ENCODE results near the gene KCNK6. TPM values are rescaled to one million over a fixed set of nuclear protein-coding genes. Genes with fewer than 3 reads are reported as not detected.

The KCNK6 gene
- total and polyA plus RNA-seq, 12 donors: 4.5 to 31.6 (median 10.8) TPM

DNA sequence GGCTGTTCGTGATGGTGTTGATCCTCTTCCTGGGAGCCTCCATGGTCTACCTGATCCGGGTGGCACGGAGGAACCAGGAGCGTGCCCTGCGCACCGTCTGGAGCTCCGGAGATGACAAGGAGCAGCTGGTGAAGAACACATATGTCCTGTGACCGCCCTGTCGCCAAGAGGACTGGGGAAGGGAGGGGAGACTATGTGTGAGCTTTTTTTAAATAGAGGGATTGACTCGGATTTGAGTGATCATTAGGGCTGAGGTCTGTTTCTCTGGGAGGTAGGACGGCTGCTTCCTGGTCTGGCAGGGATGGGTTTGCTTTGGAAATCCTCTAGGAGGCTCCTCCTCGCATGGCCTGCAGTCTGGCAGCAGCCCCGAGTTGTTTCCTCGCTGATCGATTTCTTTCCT lies 27.8 kb upstream of the KCNK6 start:
- no peak overlapping the region for H3K4me3 ChIP-seq
- intact Hi-C loops (cut with DNase I): no loop called here
- TF ChIP-seq, protein P1, sequence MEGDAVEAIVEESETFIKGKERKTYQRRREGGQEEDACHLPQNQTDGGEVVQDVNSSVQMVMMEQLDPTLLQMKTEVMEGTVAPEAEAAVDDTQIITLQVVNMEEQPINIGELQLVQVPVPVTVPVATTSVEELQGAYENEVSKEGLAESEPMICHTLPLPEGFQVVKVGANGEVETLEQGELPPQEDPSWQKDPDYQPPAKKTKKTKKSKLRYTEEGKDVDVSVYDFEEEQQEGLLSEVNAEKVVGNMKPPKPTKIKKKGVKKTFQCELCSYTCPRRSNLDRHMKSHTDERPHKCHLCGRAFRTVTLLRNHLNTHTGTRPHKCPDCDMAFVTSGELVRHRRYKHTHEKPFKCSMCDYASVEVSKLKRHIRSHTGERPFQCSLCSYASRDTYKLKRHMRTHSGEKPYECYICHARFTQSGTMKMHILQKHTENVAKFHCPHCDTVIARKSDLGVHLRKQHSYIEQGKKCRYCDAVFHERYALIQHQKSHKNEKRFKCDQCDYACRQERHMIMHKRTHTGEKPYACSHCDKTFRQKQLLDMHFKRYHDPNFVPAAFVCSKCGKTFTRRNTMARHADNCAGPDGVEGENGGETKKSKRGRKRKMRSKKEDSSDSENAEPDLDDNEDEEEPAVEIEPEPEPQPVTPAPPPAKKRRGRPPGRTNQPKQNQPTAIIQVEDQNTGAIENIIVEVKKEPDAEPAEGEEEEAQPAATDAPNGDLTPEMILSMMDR (IDR thresholded peaks at IDR 0.05): no peak
- ATAC-seq: no peak
- DNase-seq: no peak
- H3K27me3 ChIP-seq: no peaks in the 10 kb centered on the region
- no peak overlapping the region for H3K27ac ChIP-seq
- WGBS, 2 donors: 84 to 86% methylated on average over 15 of the region's 15 CpGs
- H3K36me3 ChIP-seq: peaks cover 0 to 29% (median 0%) of the 10 kb centered on the region in 9 donors
- H3K9me3 ChIP-seq: no peaks in the 10 kb centered on the region
- peaks cover 0 to 17% (median 0%) of the 10 kb centered on the region in 9 donors for H3K4me1 ChIP-seq

- TF ChIP-seq, protein P1 (IDR thresholded peaks at IDR 0.05): no peak
- 87 to 90% methylated on average over 9 of the region's 9 CpGs for WGBS, 2 donors
- Histone ChIP-seq H3K9me3 (no peaks in the 10 kb centered on the region), H3K4me1 (peaks cover 0 to 5% (median 0%) of the 10 kb centered on the region in 9 donors), H3K27ac (no peak overlapping the region), H3K27me3 (no peaks in the 10 kb centered on the region), H3K36me3 (peaks cover 0 to 29% (median 0%) of the 10 kb centered on the region in 9 donors), H3K4me3 (no peak overlapping the region)
- DNase-seq: no peak
- intact Hi-C loops (cut with DNase I): no loop called here
- no peak for ATAC-seq
Observed at GRCh38 chr19:38293281-38293680, 26.4 kb upstream of the KCNK6 start.

DNA sequence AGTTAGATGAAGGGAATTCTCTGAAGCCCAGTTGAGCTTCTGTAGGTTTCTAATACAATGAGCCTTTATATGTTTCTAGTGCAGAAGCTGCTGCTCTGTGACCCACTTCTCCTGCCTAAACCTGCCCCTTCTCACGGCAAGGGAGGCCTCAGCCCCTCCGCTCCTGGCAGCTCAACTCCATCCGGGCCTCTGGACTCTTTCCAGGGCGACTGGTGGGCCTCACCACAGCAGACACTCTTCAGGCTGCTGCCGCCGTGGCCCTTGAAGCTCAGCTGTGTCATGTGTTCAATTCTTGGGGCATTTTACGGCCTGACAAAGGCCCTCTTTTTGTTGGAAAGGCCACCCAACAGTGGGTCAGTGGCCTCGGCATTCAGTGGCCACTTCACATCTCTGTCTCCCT lies 25.6 kb upstream of the KCNK6 start:
- peaks cover 0 to 29% (median 0%) of the 10 kb centered on the region in 9 donors for H3K36me3 ChIP-seq
- H3K9me3 ChIP-seq: no peaks in the 10 kb centered on the region
- H3K4me3 ChIP-seq: no peak overlapping the region
- no peak overlapping the region for H3K27ac ChIP-seq
- H3K4me1 ChIP-seq: no peaks in the 10 kb centered on the region
- TF ChIP-seq, protein P1 (IDR thresholded peaks at IDR 0.05): no peak
- no peak for ATAC-seq
- intact Hi-C loops (cut with DNase I): no loop called here
- DNase-seq: no peak
- WGBS, 2 donors: 75 to 84% methylated on average over 8 of the region's 8 CpGs
- H3K27me3 ChIP-seq: no peaks in the 10 kb centered on the region

DNA sequence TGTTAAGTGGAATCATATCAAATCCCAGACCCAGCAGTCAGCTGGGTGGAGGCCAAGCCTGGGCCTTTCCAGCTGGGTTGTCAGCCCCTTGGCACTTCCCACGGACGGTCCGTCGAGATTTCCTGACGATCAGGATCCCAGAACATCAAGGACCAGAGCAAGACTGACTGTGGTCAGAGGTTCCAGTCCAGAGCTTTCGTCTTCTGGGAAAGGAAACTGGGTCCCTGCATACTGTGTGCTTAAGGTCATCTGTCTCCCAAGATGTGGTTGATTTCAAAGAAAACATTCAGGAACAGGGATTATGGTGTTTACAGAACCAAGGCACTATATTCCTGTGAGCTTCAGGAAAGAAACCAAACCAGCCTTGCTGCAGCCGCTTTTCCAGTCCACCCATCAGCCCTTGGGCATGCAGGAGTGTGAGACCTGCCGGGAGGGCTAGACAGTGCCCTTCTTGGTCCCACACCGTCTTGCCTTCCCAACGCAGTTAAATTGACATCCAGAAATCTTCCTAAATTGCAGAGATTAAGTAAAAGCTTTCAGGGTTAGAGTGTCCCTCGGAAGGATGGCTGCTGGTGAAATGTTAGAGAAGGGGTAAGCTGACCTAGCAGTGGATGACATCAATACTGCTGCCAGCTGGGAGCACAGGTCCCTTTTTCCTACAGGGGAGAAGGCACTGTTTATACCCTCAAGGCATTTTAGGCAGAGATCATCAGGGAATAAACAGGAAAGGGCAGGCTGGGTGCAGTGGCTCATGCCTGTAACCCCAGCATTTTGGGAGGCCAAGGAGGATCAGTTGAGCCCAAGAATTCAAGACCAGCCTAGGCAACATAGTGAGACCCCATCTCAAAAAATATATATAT lies 20.6 kb upstream of the KCNK6 start:
- intact Hi-C loops (cut with DNase I): no loop called here
- H3K27me3 ChIP-seq: no peaks in the 10 kb centered on the region
- no peak overlapping the region for H3K4me3 ChIP-seq
- TF ChIP-seq, protein P1 (IDR thresholded peaks at IDR 0.05): no peak
- ATAC-seq (peak in 5 of 8 donors; percentile 5 to 34 (median 16)), DNase-seq (no peak)
- WGBS, 2 donors: 52% methylated on average over 11 of the region's 11 CpGs
- peaks cover 0 to 8% (median 0%) of the 10 kb centered on the region in 9 donors for H3K4me1 ChIP-seq
- H3K27ac ChIP-seq: peak overlapping the region in 1 of 10 donors; percentile 15
- H3K36me3 ChIP-seq: peaks cover 0 to 2% (median 0%) of the 10 kb centered on the region in 9 donors
- H3K9me3 ChIP-seq: no peaks in the 10 kb centered on the region
